Activated CD8-positive, alpha-beta memory T cell treated with anti-CD3 and anti-CD28 coated beads for 48 hours (primary cell): ENCODE measurements around the gene PIGL.
"Not testable (repeated sequence)": the region's sequence is repeated elsewhere in the genome, so short reads cannot be mapped to it uniquely, and the experiment has no call there.

Source experiments
- DNase-seq, 3 experiments: peaks; one replicate each; pipeline ENCODE4 v3.0.0-alpha.2; 2020; ENCODE audit warnings: low read depth in 2 of 3, low spot score in 2 of 3

Gene PIGL

GRCh38 chr17:16304830-16305229, 87.8 kb downstream of the PIGL start:
- no peak for DNase-seq

DNA sequence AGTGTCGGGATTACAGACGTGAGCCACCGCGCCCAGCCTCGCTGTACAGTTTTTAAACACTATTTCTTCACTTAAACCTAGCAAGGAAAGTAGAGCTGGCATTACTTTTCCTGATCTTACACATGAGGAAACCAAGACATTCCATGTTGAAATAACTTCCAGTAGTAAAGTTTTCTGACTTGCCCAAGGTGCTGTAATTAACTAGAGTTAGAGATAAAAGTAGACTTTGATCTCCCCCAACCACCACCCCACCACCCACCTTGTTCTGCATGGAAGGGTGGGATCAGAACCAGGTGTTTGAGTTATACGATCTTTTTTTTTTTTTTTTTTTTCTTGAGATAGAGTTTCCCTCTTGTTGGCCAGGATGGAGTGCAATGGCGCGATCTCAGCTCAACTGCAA, 89.2 kb downstream of the PIGL start:
- DNase-seq: no peak

DNA sequence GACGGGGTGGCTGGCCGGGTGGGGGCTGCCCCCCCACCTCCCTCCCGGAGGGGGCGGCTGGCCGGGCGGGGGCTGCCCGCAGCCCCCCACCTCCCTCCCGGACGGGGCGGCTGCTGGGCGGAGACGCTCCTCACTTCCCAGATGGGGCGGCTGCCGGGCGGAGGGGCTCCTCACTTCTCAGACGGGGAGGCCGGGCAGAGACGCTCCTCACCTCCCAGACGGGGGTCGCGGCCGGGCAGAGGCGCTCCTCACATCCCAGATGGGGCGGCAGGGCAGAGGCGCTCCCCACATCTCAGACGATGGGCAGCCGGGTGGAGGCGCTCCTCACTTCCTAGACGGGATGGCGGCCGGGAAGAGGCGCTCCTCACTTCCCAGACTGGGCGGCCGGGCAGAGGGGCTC, 95.1 kb downstream of the PIGL start:
- DNase-seq: not testable (repeated sequence)

DNA sequence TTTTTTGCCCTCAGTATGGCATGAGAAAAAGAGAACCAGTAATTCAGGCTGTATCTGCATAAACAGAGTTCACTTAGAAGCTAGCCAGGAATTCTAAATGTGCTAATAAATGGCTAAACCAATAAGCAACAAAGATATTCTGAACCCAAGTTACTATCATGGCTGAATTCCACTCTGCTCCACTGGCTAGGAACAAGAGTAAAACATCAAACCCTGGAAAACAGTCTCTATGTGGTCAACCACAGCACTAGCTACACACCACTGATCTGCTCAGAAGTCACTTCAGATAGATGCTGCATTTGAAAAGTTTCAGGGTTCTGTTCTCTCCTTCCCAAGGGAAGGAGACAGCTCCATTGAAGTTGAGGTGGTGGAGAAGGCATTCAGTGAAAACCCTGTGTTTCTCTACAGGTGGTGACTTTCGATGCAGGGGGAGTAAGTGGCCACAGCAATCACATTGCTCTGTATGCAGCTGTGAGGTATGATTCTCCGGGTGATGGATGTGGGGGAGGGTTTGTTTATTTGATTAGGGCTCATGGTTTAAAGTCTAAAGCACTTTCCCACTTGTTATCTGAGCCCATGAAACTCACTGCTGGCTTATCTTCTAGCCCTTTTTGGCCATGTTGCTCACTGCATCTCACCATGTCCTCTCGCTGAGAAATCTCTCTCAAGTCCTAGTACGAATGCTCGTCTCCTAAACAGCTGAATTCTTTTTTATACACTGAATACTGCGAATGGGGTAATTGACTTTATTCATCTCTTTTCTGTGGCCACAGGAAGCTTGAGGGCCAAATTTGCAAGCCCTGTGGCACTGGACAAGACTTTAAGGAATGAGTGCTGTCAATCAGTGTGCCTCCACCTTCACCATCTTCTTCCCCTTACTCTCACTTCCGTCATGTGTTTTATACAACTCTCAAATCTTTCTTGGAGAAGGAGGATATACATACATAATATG, 96.4 kb downstream of the PIGL start:
- no peak for DNase-seq

- DNase-seq: no peak
Observed at GRCh38 chr17:16314189-16314588, 97.2 kb downstream of the PIGL start.

DNA sequence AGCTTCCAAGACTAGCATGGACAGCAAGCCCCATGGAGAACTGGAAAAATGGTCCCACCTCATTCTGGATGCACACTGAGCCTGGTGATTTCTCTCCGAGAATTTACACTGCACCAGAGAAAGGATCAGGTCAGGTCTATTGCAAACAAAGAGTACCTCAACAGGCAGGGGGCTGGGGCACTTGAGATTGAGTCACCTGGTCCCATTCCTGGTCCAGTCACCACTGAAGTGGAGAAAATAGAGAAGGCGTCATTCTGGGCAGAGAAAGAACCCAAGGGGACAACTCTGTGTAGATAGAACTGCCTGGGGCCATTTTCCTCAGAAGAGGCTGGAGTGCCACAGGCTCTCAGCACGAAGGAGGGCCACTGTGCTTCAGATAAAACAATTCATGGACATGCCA, 97.8 kb downstream of the PIGL start:
- no peak for DNase-seq

DNA sequence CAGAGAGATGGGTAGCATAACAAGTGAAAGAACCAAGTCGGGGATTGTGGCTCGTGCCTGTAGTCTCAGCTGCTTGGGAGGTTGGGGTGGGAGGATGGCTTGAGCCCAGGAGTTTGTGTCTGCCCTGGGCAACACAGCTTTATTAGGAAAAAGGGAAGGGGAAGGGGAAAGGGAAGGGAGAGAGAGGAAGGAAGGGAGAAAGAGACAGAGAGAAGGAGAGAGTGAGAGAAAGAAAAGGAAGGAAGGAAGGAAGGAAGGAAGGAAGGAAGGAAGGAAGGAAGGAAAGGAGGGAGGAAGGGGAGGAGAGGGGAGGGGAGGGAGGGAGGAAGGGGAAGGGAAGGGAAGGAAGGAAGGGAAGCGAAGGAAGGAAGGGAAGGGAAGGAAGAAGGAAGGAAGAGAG, 103.0 kb downstream of the PIGL start:
- no peak for DNase-seq

GRCh38 chr17:16322636-16323035, 105.6 kb downstream of the PIGL start:
- no peak for DNase-seq

- DNase-seq: no peak
Observed at GRCh38 chr17:16325964-16326363, 109.0 kb downstream of the PIGL start.

GRCh38 chr17:16327018-16327417, 110.0 kb downstream of the PIGL start:
- no peak for DNase-seq

GRCh38 chr17:16328997-16329396, 112.0 kb downstream of the PIGL start:
- DNase-seq: no peak

GRCh38 chr17:16329519-16330271, 112.7 kb downstream of the PIGL start:
- no peak for DNase-seq

- no peak for DNase-seq
Observed at GRCh38 chr17:16338391-16338790, 121.4 kb downstream of the PIGL start.

GRCh38 chr17:16339402-16339801, 122.4 kb downstream of the PIGL start:
- no peak for DNase-seq

DNA sequence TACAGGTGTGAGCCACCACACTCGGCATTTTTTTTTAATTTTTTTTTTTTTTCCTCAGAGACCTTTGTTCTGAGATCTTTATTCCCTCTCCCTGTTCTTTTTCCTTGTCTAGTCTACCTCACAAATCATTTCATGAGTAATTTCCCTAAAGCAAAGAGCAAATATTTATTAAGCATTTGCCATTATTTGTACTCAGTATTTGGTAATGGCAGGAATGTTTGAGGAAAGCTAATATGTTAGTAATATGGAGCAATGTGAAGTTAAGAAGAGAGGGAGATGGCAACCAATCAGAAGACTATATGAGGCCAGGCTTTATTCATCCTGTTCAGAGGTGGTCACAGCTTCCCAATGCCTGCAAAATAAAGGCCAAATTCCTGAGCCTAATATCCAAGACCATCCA, 122.9 kb downstream of the PIGL start:
- DNase-seq: no peak

- DNase-seq: no peak
Observed at GRCh38 chr17:16342979-16343378, 126.0 kb downstream of the PIGL start.

GRCh38 chr17:16343569-16343968, 126.6 kb downstream of the PIGL start:
- DNase-seq: no peak

DNA sequence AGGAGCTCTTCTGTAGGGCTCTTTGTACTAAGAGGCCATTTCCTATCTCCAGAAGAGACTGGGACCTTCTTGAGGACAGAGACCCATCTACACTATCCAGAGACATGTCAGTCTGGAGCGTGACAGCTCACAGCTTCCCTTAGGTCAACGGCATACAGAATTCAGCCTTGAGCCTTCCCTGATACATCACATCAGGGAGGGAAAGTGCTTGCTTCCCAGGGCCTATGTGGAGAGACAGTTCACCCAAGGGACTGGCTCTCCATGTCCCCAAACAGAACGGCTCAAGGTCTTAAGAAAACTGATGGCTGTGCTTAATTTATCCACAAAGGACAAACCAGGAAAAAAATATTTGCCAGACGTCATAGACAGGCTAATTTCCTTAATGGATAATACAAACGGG, 128.6 kb downstream of the PIGL start:
- DNase-seq: no peak

GRCh38 chr17:16346721-16347271, 129.8 kb downstream of the PIGL start:
- no peak for DNase-seq

GRCh38 chr17:16348586-16348985, 131.6 kb downstream of the PIGL start:
- DNase-seq: no peak

DNA sequence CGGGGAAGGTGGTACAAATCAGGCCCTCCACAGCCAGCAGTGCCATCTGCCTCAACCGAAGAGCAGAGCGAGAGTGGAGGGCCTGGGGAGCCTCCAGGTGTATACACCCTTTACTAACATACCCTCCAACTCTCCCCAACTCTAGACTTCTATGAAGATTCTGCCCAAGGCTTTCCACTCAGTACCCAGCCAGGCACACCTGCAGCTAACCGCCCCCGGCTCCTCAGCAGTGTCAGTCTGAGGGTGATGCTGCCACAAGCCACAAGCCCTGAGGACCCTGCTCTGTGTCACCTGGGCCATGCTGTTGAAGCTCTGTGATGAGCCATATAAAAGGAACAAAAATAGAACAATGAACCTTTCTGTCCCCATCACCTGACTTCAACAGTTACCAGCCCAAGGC, 132.4 kb downstream of the PIGL start:
- DNase-seq: no peak

DNA sequence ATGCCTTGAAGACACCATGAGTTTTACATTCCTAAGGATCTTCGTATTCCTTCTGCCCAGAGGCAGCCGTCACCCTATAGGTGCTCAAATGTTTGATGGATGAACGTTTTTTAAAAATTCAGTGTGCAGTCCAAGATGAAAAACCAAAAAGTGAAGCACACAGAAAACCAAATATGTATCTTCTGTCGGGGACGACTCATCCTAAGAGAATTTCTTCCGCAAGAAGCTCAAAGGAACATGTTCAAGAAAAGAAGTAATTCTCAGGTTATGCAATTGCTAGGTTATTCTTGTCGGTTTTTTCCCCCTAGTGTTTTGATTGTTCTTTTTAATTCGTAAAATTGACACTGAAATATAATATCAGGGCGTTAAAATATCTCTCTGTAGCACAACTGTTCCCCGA, 134.8 kb downstream of the PIGL start:
- no peak for DNase-seq
